ENCODE data around the gene GOLGB1. TPM values are rescaled to one million over a fixed set of nuclear protein-coding genes. Genes with fewer than 3 reads are reported as not detected.

GOLGB1 gene
- total RNA-seq, 1 experiment from 2014 or later: 31.3 TPM

GRCh38 chr3:121757812-121758545, 8.4 kb upstream of the GOLGB1 start:
- Histone ChIP-seq H3K4me3 (replicated peaks in 1 of 2; ENCODE audit: low read depth in 1 of 2, low read length in 2 of 2) (no peak overlapping the region), H4K20me1 (ENCODE audit: insufficient read depth) (no peaks in the 10 kb centered on the region), H3K27ac (ENCODE audit: low read depth, low read length) (no peak overlapping the region), H3K4me1 (ENCODE audit: control insufficient read depth in 1 of 2, insufficient read depth in 2 of 2, low read length in 2 of 2) (no peaks in the 10 kb centered on the region), H3K9me3 (ENCODE audit: control insufficient read depth in 1 of 2, insufficient read depth in 1 of 2, low read depth in 1 of 2, low read length in 2 of 2) (no peaks in the 10 kb centered on the region), H3K27me3 (ENCODE audit: insufficient read depth, low read length) (no peaks in the 10 kb centered on the region), H3K4me2 (ENCODE audit: low read length) (no peak overlapping the region), H3K9me2 (ENCODE audit: insufficient read depth) (no peaks in the 10 kb centered on the region), H3K9ac (ENCODE audit: low read length) (no peak overlapping the region), H3K36me3 (ENCODE audit: control insufficient read depth in 1 of 2, insufficient read depth in 2 of 2, low read length in 2 of 2) (no peaks in the 10 kb centered on the region), H2AFZ (ENCODE audit: low read depth, low read length, poor library complexity, severe bottlenecking) (no peak overlapping the region), H3K79me2 (ENCODE audit: insufficient read depth, low read length) (no peaks in the 10 kb centered on the region)
- no peak for DNase-seq (ENCODE audit: low read depth, low spot score)
- CTCF ChIA-PET: no interaction called here
- RAD21 ChIA-PET (ENCODE audit: low non-redundant PET in 1 of 2, low total read pairs in 2 of 2, uncharacterized antibody in 2 of 2, unreplicated experiment in 2 of 2): no interaction called here
- no peak for TF ChIP-seq ATF3 (IDR thresholded peaks at IDR 0.05)
- TF ChIP-seq, protein P1, sequence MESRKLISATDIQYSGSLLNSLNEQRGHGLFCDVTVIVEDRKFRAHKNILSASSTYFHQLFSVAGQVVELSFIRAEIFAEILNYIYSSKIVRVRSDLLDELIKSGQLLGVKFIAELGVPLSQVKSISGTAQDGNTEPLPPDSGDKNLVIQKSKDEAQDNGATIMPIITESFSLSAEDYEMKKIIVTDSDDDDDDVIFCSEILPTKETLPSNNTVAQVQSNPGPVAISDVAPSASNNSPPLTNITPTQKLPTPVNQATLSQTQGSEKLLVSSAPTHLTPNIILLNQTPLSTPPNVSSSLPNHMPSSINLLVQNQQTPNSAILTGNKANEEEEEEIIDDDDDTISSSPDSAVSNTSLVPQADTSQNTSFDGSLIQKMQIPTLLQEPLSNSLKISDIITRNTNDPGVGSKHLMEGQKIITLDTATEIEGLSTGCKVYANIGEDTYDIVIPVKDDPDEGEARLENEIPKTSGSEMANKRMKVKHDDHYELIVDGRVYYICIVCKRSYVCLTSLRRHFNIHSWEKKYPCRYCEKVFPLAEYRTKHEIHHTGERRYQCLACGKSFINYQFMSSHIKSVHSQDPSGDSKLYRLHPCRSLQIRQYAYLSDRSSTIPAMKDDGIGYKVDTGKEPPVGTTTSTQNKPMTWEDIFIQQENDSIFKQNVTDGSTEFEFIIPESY (IDR thresholded peaks at IDR 0.05; ENCODE audit: extremely low read depth, insufficient replicate concordance, low read length): no peak
- no peak for TF ChIP-seq REST (IDR thresholded peaks at IDR 0.05; ENCODE audit: low read depth)
- TF ChIP-seq EZH2phosphoT487 (IDR thresholded peaks at IDR 0.05; ENCODE audit: borderline replicate concordance): no peak
- TF ChIP-seq EZH2 (IDR thresholded peaks at IDR 0.05): no peak
- no peak for TF ChIP-seq TCF7L2 (IDR thresholded peaks at IDR 0.05; ENCODE audit: borderline replicate concordance, extremely low read depth, insufficient read depth, insufficient read length)
- TF ChIP-seq ZNF274 (IDR thresholded peaks at IDR 0.05; ENCODE audit: low read depth, low read length): no peak
- TF ChIP-seq CEBPB (IDR thresholded peaks at IDR 0.05; ENCODE audit: low read depth): no peak
- no peak for TF ChIP-seq MAX (IDR thresholded peaks at IDR 0.05)
- no peak for TF ChIP-seq CBX3 (IDR thresholded peaks at IDR 0.05; ENCODE audit: low read depth)
- BruUV-seq (replicated peaks): no TSS peak
- intact Hi-C loops (cut with micrococcal nuclease): no loop called here
- no peak for ATAC-seq
- POLR2A ChIA-PET: no interaction called here
